GM12801 (cell line): ENCODE results near the gene AUNIP.

Experiments used
- CTCF ChIP-seq: IDR thresholded peaks from one replicate; pipeline ENCODE4 v1.5.1; 2011; ENCODE audit warnings: control low read depth; ENCODE audit not compliant: insufficient read length; ENCODE audit errors: extremely low read depth

AUNIP gene

GRCh38 chr1:25871086-25871703 lies 11.9 kb upstream of the AUNIP start:
- no peak for TF ChIP-seq CTCF

GRCh38 chr1:25870614-25871013 lies 11.4 kb upstream of the AUNIP start:
- no peak for TF ChIP-seq CTCF

GRCh38 chr1:25869909-25870606 lies 10.8 kb upstream of the AUNIP start:
- no peak for TF ChIP-seq CTCF

GRCh38 chr1:25867210-25867991 lies 8.1 kb upstream of the AUNIP start:
- TF ChIP-seq CTCF, result no peak

GRCh38 chr1:25866288-25866687 lies 7.0 kb upstream of the AUNIP start:
- TF ChIP-seq CTCF, result no peak

- no peak for TF ChIP-seq CTCF
Observed at GRCh38 chr1:25864434-25864833, 5.2 kb upstream of the AUNIP start.

GRCh38 chr1:25863486-25864262 lies 4.4 kb upstream of the AUNIP start:
- no peak for TF ChIP-seq CTCF
